Left lobe of liver (tissue), 2 donors: Measurements from ENCODE around the gene PLAAT5. TPM values are rescaled to one million over a fixed set of nuclear protein-coding genes. Genes with fewer than 3 reads are reported as not detected.
A peak's percentile ranks its signal among the peaks of the same experiment; 100 is the strongest.

Experiments used
- ATAC-seq: fragments of 200-7000 bp; cut with Tn5 transposase; one replicate; pipeline ENCODE4 v1.9.1; 2020; ENCODE audit warnings: mild to moderate bottlenecking, moderate library complexity
- DNase-seq: peaks from one replicate; pipeline ENCODE4 v3.0.0-alpha.2; 2020; ENCODE audit warnings: low spot score
- total RNA-seq: library from RNA; stranded (reverse); gene quantifications from one replicate; pipeline ENCODE4 v1.2.1, GENCODE V29; 2021
- donor health status: DM: no; HTN: no; CAD: no; lungs with moderate emphysema.
- donor health status: DM: no; HTN: yes; CAD: no.

PLAAT5 gene
- total RNA-seq, 1 donor from 2014 or later, result not detected

- ATAC-seq, result no peak
- DNase-seq, result no peak
Measured at GRCh38 chr11:63516109-63516508, 25.1 kb upstream of the PLAAT5 start.

DNA sequence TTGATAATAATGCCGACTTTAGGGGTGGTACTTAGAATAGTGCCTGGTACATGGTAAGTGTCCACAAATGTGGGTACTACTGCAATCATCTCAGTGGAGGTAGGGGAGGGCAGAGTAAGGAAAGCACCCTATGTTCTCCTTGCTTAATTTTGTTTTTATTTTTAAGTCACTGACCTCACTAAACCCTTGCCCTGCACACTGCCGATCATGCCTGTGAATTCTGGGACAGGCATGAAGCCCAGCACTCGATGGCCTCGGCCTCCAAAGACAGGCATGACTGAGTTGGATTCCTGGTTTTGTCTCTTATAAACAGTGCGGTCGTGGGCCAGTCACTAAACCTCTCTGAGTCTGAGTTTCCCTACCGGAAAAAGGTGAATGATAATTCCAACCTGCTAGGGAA lies 21.8 kb upstream of the PLAAT5 start:
- ATAC-seq, result peak; percentile 5
- DNase-seq, result no peak

- ATAC-seq, result peak; percentile 67
- DNase-seq, result no peak
Measured at GRCh38 chr11:63511048-63511748, 20.2 kb upstream of the PLAAT5 start.

DNA sequence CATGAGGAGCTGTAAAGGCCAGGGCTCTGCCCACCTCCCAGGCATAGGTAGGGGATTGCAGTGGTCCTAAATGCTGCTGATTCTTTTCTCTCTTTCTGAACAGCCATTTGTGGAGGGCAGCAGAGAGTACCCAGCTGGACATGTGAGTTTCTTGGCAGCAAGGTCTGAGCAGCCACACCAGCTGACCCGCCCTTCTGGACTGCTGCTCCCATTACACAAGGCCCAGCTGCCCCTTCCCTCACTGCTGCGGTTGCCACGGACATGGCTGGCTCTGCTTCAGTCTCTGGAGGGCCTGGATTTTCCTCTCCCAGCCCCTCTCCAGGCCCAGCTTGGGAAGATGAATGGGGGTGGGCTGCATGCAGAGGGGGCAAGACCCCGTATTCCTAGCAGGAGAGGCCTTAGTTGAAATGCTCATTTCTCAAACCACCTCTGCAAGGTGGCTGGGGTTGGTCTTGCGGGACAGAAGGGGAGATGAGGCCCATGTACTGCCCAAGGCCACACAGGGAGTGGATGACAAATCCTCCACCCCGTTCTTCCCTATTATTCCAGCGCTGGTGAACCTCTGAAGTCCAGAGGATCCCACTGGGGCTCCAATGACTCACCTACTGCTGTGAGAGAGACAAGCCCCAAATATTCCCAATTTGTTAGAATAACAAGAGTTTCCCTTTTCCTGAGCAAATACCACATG lies 19.5 kb upstream of the PLAAT5 start:
- ATAC-seq (peak; percentile 83), DNase-seq (peak; percentile 88)

GRCh38 chr11:63508745-63509144 lies 17.8 kb upstream of the PLAAT5 start:
- no peak for ATAC-seq
- no peak for DNase-seq

- DNase-seq, result peak; percentile 86
- ATAC-seq, result peak; percentile 81
Measured at GRCh38 chr11:63508009-63508408, 17.0 kb upstream of the PLAAT5 start.

DNA sequence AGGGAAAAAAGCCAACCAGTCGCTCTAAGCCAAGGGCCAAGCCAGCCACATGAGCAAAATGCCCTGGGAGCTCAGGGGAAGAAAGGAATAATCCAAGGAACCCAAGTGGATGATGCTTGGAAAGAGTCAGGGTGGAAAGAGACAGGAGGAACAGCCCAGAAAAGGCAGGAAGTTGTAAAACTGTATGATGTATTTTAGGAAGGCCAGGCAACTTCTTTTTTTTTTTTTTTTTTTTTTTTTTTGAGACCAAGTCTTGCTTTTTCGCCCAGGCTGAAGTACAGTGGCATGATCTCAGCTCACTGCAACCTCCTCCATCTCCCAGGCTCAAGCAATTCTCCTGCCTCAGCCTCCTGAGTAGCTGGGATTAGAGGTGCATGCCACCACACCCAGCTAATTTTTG lies 16.5 kb upstream of the PLAAT5 start:
- no peak for DNase-seq
- ATAC-seq, result no peak

DNA sequence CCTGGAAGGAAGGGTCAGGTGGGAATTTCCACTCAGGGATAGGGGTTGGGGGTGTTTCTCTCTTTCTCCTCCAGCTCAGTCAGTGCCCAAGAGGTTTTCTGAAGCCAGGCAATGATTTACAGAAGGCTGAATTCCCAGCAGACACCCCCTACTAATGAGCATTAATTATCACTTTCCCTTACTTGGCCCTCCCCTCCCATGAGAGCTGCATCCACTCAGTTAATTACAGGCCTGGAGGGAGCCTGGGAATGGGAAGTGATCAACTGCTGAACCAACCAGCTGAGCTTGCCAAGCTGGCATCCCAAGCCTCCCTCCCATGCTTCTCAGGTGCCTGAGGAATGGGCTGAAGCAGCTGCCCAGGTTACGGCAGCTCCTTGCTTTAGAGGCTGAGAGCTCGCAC lies 15.9 kb upstream of the PLAAT5 start:
- no peak for ATAC-seq
- no peak for DNase-seq

DNA sequence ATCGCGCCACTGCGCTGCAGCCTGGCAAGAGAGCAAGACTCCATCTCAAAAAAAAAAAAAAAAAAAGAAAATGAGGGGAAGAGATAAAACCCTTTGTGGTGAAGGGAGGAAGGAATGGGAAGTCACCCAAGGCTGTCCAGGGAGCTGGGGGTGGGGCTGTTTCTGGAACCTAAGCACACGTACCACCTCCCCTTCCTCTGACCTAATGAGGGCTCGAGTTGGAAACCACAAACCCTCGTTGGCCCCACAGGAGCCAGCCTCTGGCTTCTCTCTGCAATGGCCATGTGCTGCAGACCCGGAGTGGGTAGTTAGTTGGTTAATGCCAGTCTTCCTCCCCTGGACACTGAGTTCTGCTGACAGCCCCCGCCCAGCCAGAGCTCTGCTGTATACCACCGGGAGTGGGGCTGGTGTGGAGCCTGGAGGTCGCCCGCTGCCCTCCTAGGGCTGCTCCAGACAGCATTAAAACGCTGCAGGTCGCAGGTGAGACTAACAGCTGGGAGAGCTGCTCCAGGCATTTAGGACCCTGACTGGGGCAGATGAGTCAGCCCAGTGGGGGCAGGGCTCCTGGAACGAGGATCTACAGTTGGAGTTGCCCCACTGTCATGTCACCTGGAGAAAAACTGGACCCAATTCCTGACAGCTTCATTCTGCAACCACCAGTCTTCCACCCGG lies 15.0 kb upstream of the PLAAT5 start, which contains the start of gene LGALS12:
TSS of gene LGALS12 (plus strand) at position 228 of the 672 bp plus-strand sequence. CDS start at position 603, 375 bp downstream.
- DNase-seq (no peak), ATAC-seq (no peak)

GRCh38 chr11:63504933-63505586 lies 14.1 kb upstream of the PLAAT5 start:
- peak; percentile 95 for DNase-seq
- ATAC-seq, result peak; percentile 81

DNA sequence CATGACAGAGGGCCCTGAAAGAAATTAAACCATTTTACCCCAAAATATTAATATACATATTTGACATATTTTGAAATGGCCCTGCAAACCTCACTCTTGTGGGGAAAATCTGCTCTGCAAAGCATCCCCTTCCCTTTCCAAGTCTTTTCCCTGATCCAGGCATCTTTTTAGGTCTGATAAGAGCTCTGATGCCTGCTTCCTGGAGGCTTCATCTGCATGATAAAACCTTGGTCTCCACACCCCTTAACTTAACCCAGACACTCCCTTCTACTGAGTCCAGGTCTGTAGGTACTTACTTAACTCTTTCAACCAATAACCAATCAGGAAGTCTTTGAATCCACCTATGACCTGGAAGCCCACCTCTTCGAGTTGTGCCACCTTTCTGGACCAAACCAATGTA lies 13.1 kb upstream of the PLAAT5 start:
- DNase-seq, result no peak
- no peak for ATAC-seq

- ATAC-seq, result no peak
- no peak for DNase-seq
Measured at GRCh38 chr11:63503492-63503891, 12.5 kb upstream of the PLAAT5 start.

DNA sequence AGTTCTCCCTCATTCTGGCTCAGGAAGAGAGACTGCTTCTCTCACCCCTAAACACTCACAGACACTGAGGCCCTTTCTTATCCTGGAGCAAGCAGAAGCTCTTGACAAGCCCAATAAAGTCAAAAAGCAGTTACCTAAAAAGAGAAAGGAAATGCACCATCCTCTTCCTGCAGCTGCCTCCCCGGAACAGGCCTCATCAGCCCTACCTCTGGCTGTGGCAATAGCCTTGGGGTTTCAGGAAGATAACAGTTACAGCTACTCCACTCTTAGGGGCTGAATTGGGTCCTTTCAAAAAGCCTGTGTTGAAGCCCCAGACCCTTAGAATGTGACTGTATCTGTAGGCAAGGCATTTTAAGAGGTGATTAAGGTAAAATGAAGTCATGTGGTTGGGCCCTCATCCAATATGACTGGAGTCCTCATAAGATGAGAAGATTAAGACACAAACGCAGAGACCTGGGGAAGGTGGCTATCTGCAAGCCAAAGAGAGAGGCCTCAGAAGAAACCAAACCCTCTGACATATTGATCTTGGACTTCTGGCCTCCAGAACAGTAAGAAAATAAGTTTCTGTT lies 11.4 kb upstream of the PLAAT5 start:
- DNase-seq, result no peak
- no peak for ATAC-seq

- DNase-seq, result no peak
- ATAC-seq, result no peak
Measured at GRCh38 chr11:63501236-63501635, 10.3 kb upstream of the PLAAT5 start.

GRCh38 chr11:63499874-63500273 lies 8.9 kb upstream of the PLAAT5 start:
- ATAC-seq (no peak), DNase-seq (no peak)

DNA sequence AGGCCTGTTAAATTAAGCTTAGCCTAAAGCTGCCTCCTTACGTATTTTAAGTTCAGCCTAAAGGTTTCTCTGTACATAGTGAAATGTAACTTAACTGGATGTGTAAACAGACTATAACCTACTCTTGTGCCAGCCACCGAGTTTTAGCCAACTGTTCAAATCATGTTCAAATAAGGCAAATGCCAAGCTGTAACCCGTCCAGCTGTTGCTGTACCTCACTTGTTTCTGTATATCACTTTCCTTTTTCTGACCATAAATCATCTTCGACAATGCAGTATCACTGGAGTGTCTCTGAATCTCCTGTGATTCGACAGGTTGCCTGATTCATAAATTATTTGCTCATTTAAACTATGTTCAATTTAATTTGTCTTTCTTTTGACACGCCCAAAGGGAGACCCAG lies 4.0 kb upstream of the PLAAT5 start:
- peak; percentile 88 for ATAC-seq
- no peak for DNase-seq

- no peak for DNase-seq
- no peak for ATAC-seq
Measured at GRCh38 chr11:63493127-63493526, 2.2 kb upstream of the PLAAT5 start.

- ATAC-seq, result no peak
Measured at GRCh38 chr11:63492441-63492840, 1.5 kb upstream of the PLAAT5 start.

DNA sequence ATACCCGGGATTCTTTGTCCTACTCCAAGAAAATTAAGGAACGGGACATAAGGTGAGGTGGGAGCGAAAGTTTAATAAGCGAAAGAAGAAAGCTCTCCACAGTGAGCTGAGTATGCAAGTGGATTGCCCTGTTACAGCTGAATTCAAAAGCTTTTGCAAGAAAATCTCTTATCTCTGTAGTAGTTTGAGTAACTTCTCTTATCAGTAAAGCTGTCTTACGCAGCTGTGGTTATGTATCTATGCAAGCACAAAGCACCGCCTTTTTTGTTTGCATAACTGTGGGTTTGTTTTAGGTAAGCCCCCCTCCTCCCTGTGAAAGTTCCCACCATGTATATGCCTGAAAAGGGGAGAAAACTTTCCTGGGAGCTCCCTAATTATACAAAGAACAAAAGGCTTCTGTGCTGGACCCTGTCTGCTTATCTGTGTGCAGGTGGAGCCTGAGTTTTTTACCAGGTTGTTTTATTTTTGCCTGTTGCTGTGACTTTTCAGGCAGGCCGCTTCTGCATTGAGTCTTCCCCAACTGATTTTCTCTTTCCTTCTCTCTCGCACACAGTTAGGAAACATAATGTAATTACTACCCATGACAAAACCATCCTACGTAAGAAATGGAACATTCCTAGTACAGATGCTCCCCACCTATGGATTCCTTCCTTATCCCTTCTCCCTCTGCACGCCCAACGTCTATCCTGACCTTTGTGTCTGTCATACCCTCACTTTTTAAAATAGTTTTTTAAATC lies 837 bp upstream of the PLAAT5 start:
- DNase-seq (no peak), ATAC-seq (peak; percentile 53)

More at GRCh38 chr11:63492441-63492840, 1.5 kb upstream of the PLAAT5 start:
- DNase-seq, result no peak

DNA sequence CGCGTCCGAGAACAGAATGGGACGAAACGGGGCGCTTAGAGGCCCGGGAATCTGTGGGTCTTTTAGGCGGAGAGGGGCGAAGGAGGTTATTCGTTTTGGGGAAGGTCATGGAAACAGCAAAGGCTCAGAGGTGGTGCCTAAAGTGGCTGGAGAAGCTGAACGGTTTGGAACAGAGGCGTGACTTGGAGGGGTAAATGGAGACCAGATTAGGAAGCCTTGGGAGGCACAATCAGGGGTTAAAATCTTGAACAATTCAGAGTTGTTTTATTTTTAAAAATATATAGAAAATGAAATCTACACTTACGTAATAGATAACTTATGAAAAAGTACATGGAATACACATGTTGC lies 247 bp upstream of the PLAAT5 start:
- DNase-seq, result no peak
- no peak for ATAC-seq
